Ovary (tissue), 9 donors: ENCODE results near the gene PCDH18. TPM values are rescaled to one million over a fixed set of nuclear protein-coding genes. Genes with fewer than 3 reads are reported as not detected.
A peak's percentile ranks its signal among the peaks of the same experiment; 100 is the strongest.

Source experiments
- DNase-seq, 5 donors: peaks; one replicate each; pipeline ENCODE4 v3.0.0-alpha.2; 2019 to 2020
- H3K27ac ChIP-seq, 2 donors: fragments of 200-600 bp; one replicate each; pipeline versions ENCODE4 v1.5.1 to v1.8.0; 2019 to 2022
- H3K27me3 ChIP-seq: fragments of 200-600 bp; one replicate; pipeline ENCODE4 v1.8.0; 2022
- H3K36me3 ChIP-seq: fragments of 200-600 bp; sonication (generic); one replicate; pipeline ENCODE4 v1.5.1; 2019
- H3K4me1 ChIP-seq: one replicate; pipeline ENCODE4 v1.8.1; 2013; ENCODE audit warnings: mild to moderate bottlenecking, moderate library complexity; ENCODE audit not compliant: insufficient read depth
- H3K4me3 ChIP-seq: fragments of 200-600 bp; sonication (generic); one replicate; pipeline ENCODE4 v1.5.1; 2017
- H3K9me3 ChIP-seq, 2 donors: fragments of 200-600 bp in 1 of 2; sonication (generic) in 1 of 2; one replicate each; pipeline versions ENCODE4 v1.5.1 to v1.8.1; 2013 to 2019; ENCODE audit warnings: mild to moderate bottlenecking in 1 of 2, moderate library complexity in 1 of 2
- CTCF ChIP-seq, 3 donors: fragments of 450-650 bp in 2 of 3; fragments of 200-600 bp in 1 of 3; IDR thresholded peaks; one replicate each; pipeline versions ENCODE4 v1.5.1 to v1.8.0; 2016 to 2022; ENCODE audit warnings: antibody characterized with exemption in 3 of 3, mild to moderate bottlenecking in 1 of 3
- EP300 ChIP-seq: sonication (generic); formaldehyde crosslinking; IDR thresholded peaks from one replicate; pipeline ENCODE4 v1.6.1; 2017; ENCODE audit warnings: antibody characterized with exemption
- POLR2A ChIP-seq: fragments of 450-650 bp; IDR thresholded peaks from one replicate; pipeline ENCODE4 v1.6.1; 2017; ENCODE audit warnings: antibody characterized with exemption, mild to moderate bottlenecking, moderate library complexity
- WGBS, 3 donors: extraction: QIAGEN DNeasy Blood & Tissue Kit in 1 of 3; methylation state at CpG; one replicate each; pipeline versions ENCODE4 v1.1.5 to v1.1.7; 2013 to 2017; 5-methylcytosine and 5-hydroxymethylcytosine counted together
- intact Hi-C, 4 donors: fragments of 100-400 bp; cut with DNase I; formaldehyde crosslinking; loops; one replicate each; pipeline versions ENCODE4 v1.11.0 to v1.15.1; 2022 to 2023
- polyA plus RNA-seq, 2 donors: library from polyadenylated mRNA; stranded (reverse); fragments of 200-250 nt in 1 of 2; fragments of 350-450 nt in 1 of 2; fragmentation: Illumina TruSeq in 1 of 2; extraction: RNeasy Lipid Tissue Mini Kit (QIAGEN cat#74804) in 1 of 2; gene quantifications; one replicate each; pipeline ENCODE4 v1.2.3, GENCODE V29; 2013 to 2014
- total RNA-seq, 7 donors: library from RNA; depleted of rRNA in 2 of 7; stranded (reverse); fragments of >200 nt in 2 of 7; fragmentation: NEBNext Ultra II Directional in 3 of 7; extraction: Animal tissue kit (Norgen Biotek cat#: 25700) in 3 of 7; gene quantifications; one replicate each; pipeline versions ENCODE4 v1.1.0 to v1.2.4, GENCODE V29; 2016 to 2023
- donor health status: DM: no; HTN: no; CAD: no; lungs with moderate emphysema.
- donor health status: DM: no; HTN: no; CAD: no.
- donor health status: Bipolar disorder and iron deficiency.
- donor health status: DM: yes; HTN: yes; CAD: no.
- donor health status: DM: no; HTN: no; CAD: no.
- donor health status: DM: yes; HTN: yes; CAD: no.

The PCDH18 gene
- total and polyA plus RNA-seq, 9 donors, result 14.1 to 48.4 (median 15.7) TPM

GRCh38 chr4:137572163-137572562, 39.9 kb upstream of the PCDH18 start:
- no peaks in the 10 kb centered on the region for H3K27me3 ChIP-seq
- DNase-seq, result no peak
- H3K27ac ChIP-seq, result no peak overlapping the region
- WGBS, 3 donors, result 89 to 95% (median 92%) methylated on average over 2 of the region's 2 CpGs
- H3K4me1 ChIP-seq, result no peaks in the 10 kb centered on the region
- TF ChIP-seq CTCF (IDR thresholded peaks at IDR 0.05) (no peak), EP300 (no peak), POLR2A (no peak)
- no peaks in the 10 kb centered on the region for H3K36me3 ChIP-seq
- H3K9me3 ChIP-seq, result no peaks in the 10 kb centered on the region
- H3K4me3 ChIP-seq, result no peak overlapping the region
- intact Hi-C loops, result no loop called here

- TF ChIP-seq CTCF (IDR thresholded peaks at IDR 0.05), result no peak
- no peak for TF ChIP-seq EP300
- no peak for TF ChIP-seq POLR2A
- no peaks in the 10 kb centered on the region for H3K27me3 ChIP-seq
- H3K27ac ChIP-seq, result no peak overlapping the region
- H3K4me3 ChIP-seq, result no peak overlapping the region
- DNase-seq, result no peak
- WGBS, 3 donors, result 66 to 92% (median 82%) methylated on average over 1 of the region's 1 CpG
- intact Hi-C loops, result no loop called here
- H3K36me3 ChIP-seq, result no peaks in the 10 kb centered on the region
- no peaks in the 10 kb centered on the region for H3K4me1 ChIP-seq
- no peaks in the 10 kb centered on the region for H3K9me3 ChIP-seq
Measured at GRCh38 chr4:137559801-137560200, 27.5 kb upstream of the PCDH18 start.

- Histone ChIP-seq H3K4me3 (no peak overlapping the region), H3K36me3 (no peaks in the 10 kb centered on the region), H3K9me3 (no peaks in the 10 kb centered on the region), H3K4me1 (no peaks in the 10 kb centered on the region), H3K27ac (no peak overlapping the region), H3K27me3 (no peaks in the 10 kb centered on the region)
- TF ChIP-seq POLR2A (no peak), CTCF (IDR thresholded peaks at IDR 0.05) (no peak), EP300 (no peak)
- intact Hi-C loops, result no loop called here
- DNase-seq, result no peak
- WGBS, 3 donors, result 73 to 82% (median 79%) methylated on average over 2 of the region's 2 CpGs
Measured at GRCh38 chr4:137558951-137559350, 26.7 kb upstream of the PCDH18 start.

GRCh38 chr4:137545461-137545861, 13.2 kb upstream of the PCDH18 start:
- WGBS, 3 donors, result 31 to 51% (median 39%) methylated on average over 4 of the region's 4 CpGs
- H3K4me1 ChIP-seq, result peaks cover 4% of the 10 kb centered on the region
- peak in 1 of 5 donors; percentile 33 for DNase-seq
- H3K27me3 ChIP-seq, result no peaks in the 10 kb centered on the region
- no peaks in the 10 kb centered on the region for H3K36me3 ChIP-seq
- H3K4me3 ChIP-seq, result no peak overlapping the region
- no peaks in the 10 kb centered on the region for H3K9me3 ChIP-seq
- TF ChIP-seq CTCF (IDR thresholded peaks at IDR 0.05) (no peak), POLR2A (no peak), EP300 (no peak)
- no peak overlapping the region for H3K27ac ChIP-seq
- intact Hi-C loops, result no loop called here
